ENCODE measurements around the gene PLB1. TPM values are rescaled to one million over a fixed set of nuclear protein-coding genes. Genes with fewer than 3 reads are reported as not detected.

PLB1 gene
- total RNA-seq, 1 experiment from 2014 or later = 0.40 TPM

- ChIA-PET POLR2A (ENCODE audit: unreplicated experiment) (no interaction called here), CTCF (no interaction called here)
- H3F3A ChIP-seq (ENCODE audit: low read length, unreplicated experiment) = no peaks in the 10 kb centered on the region
- no peaks in the 10 kb centered on the region for H3K79me2 ChIP-seq (ENCODE audit: low read length)
- H3K36me3 ChIP-seq (ENCODE audit: low read depth, low read length) = no peaks in the 10 kb centered on the region
- peak overlapping the region; percentile 81 for H3K27ac ChIP-seq (ENCODE audit: low read length)
- H3K9ac ChIP-seq (ENCODE audit: low read length) = peak overlapping the region; percentile 13; the same call in 1 of the 2 replicates
- TF ChIP-seq CTCF (conservative IDR thresholded peaks at IDR 0.05; ENCODE audit: low read depth, low read length) = no peak
- TF ChIP-seq EZH2 (IDR thresholded peaks at IDR 0.05; ENCODE audit: low read length, unreplicated experiment) = no peak
- no peak for TF ChIP-seq EZH2phosphoT487 (IDR thresholded peaks at IDR 0.05; ENCODE audit: borderline replicate concordance, low read length)
- peak; percentile 82 for DNase-seq
- H3K4me2 ChIP-seq (ENCODE audit: low read length) = peak overlapping the region; percentile 34
- peaks cover 59% of the 10 kb centered on the region for H3K4me1 ChIP-seq (ENCODE audit: insufficient read depth, low read length)
- no TSS peak for BruUV-seq (replicated peaks)
- H2AFZ ChIP-seq (ENCODE audit: low read length) = peak overlapping the region; percentile 8; the same call in 1 of the 2 replicates
- no peaks in the 10 kb centered on the region for H3K9me3 ChIP-seq (ENCODE audit: low read length)
- H4K20me1 ChIP-seq (ENCODE audit: low read length) = no peaks in the 10 kb centered on the region
- H3K27me3 ChIP-seq (ENCODE audit: low read length) = no peaks in the 10 kb centered on the region
- no peaks in the 10 kb centered on the region for H3K9me2 ChIP-seq (replicated peaks; ENCODE audit: low read length)
- H3K4me3 ChIP-seq (ENCODE audit: low read length) = no peak overlapping the region
- 0 out of 2 replicates have a peak, but pooled peaks have one; percentile 6 for ATAC-seq
- intact Hi-C loops (cut with micrococcal nuclease) = loop anchor here (5.0 kb wide), 1 partner anchor 741 kb away; no protein-coding TSS in a partner anchor
Observed at GRCh38 chr2:28447943-28448792, 47.7 kb upstream of the PLB1 start.

GRCh38 chr2:28448793-28449100 is 47.1 kb upstream of the PLB1 start:
- Histone ChIP-seq H3K4me2 (ENCODE audit: low read length) (peak overlapping the region; percentile 34), H3K9me2 (replicated peaks; ENCODE audit: low read length) (no peaks in the 10 kb centered on the region), H3K79me2 (ENCODE audit: low read length) (no peaks in the 10 kb centered on the region), H4K20me1 (ENCODE audit: low read length) (no peaks in the 10 kb centered on the region), H3K27ac (ENCODE audit: low read length) (peak overlapping the region; percentile 81), H3K9ac (ENCODE audit: low read length) (peak overlapping the region; percentile 13; the same call in 1 of the 2 replicates), H3K27me3 (ENCODE audit: low read length) (no peaks in the 10 kb centered on the region), H2AFZ (ENCODE audit: low read length) (0 out of 2 replicates have a peak overlapping the region, but pooled peaks have one; percentile 8), H3K9me3 (ENCODE audit: low read length) (no peaks in the 10 kb centered on the region), H3K4me3 (ENCODE audit: low read length) (no peak overlapping the region), H3K36me3 (ENCODE audit: low read depth, low read length) (no peaks in the 10 kb centered on the region), H3F3A (ENCODE audit: low read length, unreplicated experiment) (no peaks in the 10 kb centered on the region), H3K4me1 (ENCODE audit: insufficient read depth, low read length) (peaks cover 59% of the 10 kb centered on the region)
- DNase-seq (no peak), ATAC-seq (no peak)
- ChIA-PET CTCF (no interaction called here), POLR2A (ENCODE audit: unreplicated experiment) (no interaction called here)
- TF ChIP-seq CTCF (conservative IDR thresholded peaks at IDR 0.05; ENCODE audit: low read depth, low read length) = no peak
- TF ChIP-seq EZH2phosphoT487 (IDR thresholded peaks at IDR 0.05; ENCODE audit: borderline replicate concordance, low read length) = no peak
- TF ChIP-seq EZH2 (IDR thresholded peaks at IDR 0.05; ENCODE audit: low read length, unreplicated experiment) = no peak
- BruUV-seq (replicated peaks) = no TSS peak
- intact Hi-C loops (cut with micrococcal nuclease) = loop anchor here (5.0 kb wide), 1 partner anchor 741 kb away; no protein-coding TSS in a partner anchor

GRCh38 chr2:28449126-28449487 is 46.8 kb upstream of the PLB1 start:
- H2AFZ ChIP-seq (ENCODE audit: low read length) = no peak overlapping the region
- CTCF ChIA-PET = no interaction called here
- POLR2A ChIA-PET (ENCODE audit: unreplicated experiment) = no interaction called here
- peaks cover 59% of the 10 kb centered on the region for H3K4me1 ChIP-seq (ENCODE audit: insufficient read depth, low read length)
- H4K20me1 ChIP-seq (ENCODE audit: low read length) = no peaks in the 10 kb centered on the region
- no TSS peak for BruUV-seq (replicated peaks)
- H3K9me3 ChIP-seq (ENCODE audit: low read length) = no peaks in the 10 kb centered on the region
- no peaks in the 10 kb centered on the region for H3F3A ChIP-seq (ENCODE audit: low read length, unreplicated experiment)
- no peaks in the 10 kb centered on the region for H3K9me2 ChIP-seq (replicated peaks; ENCODE audit: low read length)
- H3K27me3 ChIP-seq (ENCODE audit: low read length) = no peaks in the 10 kb centered on the region
- no peak overlapping the region for H3K4me2 ChIP-seq (ENCODE audit: low read length)
- H3K79me2 ChIP-seq (ENCODE audit: low read length) = no peaks in the 10 kb centered on the region
- intact Hi-C loops (cut with micrococcal nuclease) = loop anchor here (5.0 kb wide), 1 partner anchor 742 kb away; no protein-coding TSS in a partner anchor
- H3K4me3 ChIP-seq (ENCODE audit: low read length) = no peak overlapping the region
- H3K27ac ChIP-seq (ENCODE audit: low read length) = peak overlapping the region; percentile 81
- ATAC-seq = no peak
- H3K36me3 ChIP-seq (ENCODE audit: low read depth, low read length) = no peaks in the 10 kb centered on the region
- no peak for TF ChIP-seq EZH2phosphoT487 (IDR thresholded peaks at IDR 0.05; ENCODE audit: borderline replicate concordance, low read length)
- no peak for TF ChIP-seq EZH2 (IDR thresholded peaks at IDR 0.05; ENCODE audit: low read length, unreplicated experiment)
- no peak for TF ChIP-seq CTCF (conservative IDR thresholded peaks at IDR 0.05; ENCODE audit: low read depth, low read length)
- H3K9ac ChIP-seq (ENCODE audit: low read length) = no peak overlapping the region; the same call in 1 of the 2 replicates
- no peak for DNase-seq
